GM12891 (cell line): ENCODE measurements around the gene CRYM.

Experiments used
- POLR2A ChIP-seq: IDR thresholded peaks from 2 replicates; pipeline ENCODE4 v1.6.1; 2011; ENCODE audit warnings: low read depth, low read length, control low read depth
- POLR2AphosphoS5 ChIP-seq: IDR thresholded peaks from 2 replicates; pipeline ENCODE4 v1.6.1; 2011; ENCODE audit warnings: low read depth, low read length, control low read depth
- TAF1 ChIP-seq: IDR thresholded peaks from 2 replicates; pipeline ENCODE4 v1.6.1; 2011; ENCODE audit warnings: low read depth, low read length, control low read depth

DNA sequence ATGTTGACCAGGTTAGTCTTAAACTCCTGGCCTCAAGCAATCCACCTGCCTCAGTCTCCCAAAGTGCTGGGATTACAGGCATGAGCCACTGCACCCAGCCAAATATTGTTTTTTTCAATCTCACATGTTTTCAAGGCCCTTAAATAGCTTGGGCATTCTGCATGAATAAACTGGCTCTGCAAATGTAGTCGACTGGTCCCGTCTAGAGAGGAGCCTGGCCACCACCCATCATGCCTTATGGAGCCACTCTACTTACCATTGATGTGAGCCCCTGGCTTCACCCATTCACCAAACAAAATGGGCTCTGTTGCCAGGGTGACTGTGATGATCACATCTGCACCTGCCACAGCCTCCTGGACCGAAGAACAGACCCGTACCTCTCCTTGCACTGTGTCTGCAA, 10.8 kb downstream of the CRYM start:
- TF ChIP-seq TAF1 = no peak
- no peak for TF ChIP-seq POLR2AphosphoS5
- no peak for TF ChIP-seq POLR2A
